SW480 (cell line): ENCODE results near the gene ACAP3.
A peak's percentile ranks its signal among the peaks of the same experiment; 100 is the strongest.
"Not testable (repeated sequence)": the region's sequence is repeated elsewhere in the genome, so short reads cannot be mapped to it uniquely, and the experiment has no call there.

ENCODE experiments used
- DNase-seq: peaks from one replicate; pipeline ENCODE4 v3.0.0-alpha.2; 2016; ENCODE audit warnings: low spot score

ACAP3 gene

GRCh38 chr1:1330366-1331067 lies 22.8 kb upstream of the ACAP3 start:
- no peak for DNase-seq

GRCh38 chr1:1329304-1330210 lies 21.8 kb upstream of the ACAP3 start:
- DNase-seq, result no peak

- no peak for DNase-seq
These were observed 20.5 kb upstream of the ACAP3 start for GRCh38 chr1:1328254-1328653.

GRCh38 chr1:1327291-1327690 lies 19.6 kb upstream of the ACAP3 start:
- no peak for DNase-seq

GRCh38 chr1:1326075-1326605 lies 18.4 kb upstream of the ACAP3 start:
- DNase-seq, result no peak

- DNase-seq, result no peak
These were observed 17.8 kb upstream of the ACAP3 start for GRCh38 chr1:1325288-1326074.

- DNase-seq, result peak; percentile 89
These were observed 17.0 kb upstream of the ACAP3 start, which contains the start of the genes CPTP and INTS11 for GRCh38 chr1:1324524-1325287. Gene CPTP, plus strand, starts transcription at chr1:1324802. Its CDS starts 2,109 bp downstream, at chr1:1326911. Gene INTS11, minus strand, starts transcription at chr1:1324660. Its CDS starts 52 bp downstream, at chr1:1324608.

GRCh38 chr1:1324084-1324523 lies 16.4 kb upstream of the ACAP3 start:
- DNase-seq, result no peak

GRCh38 chr1:1322952-1323351 lies 15.2 kb upstream of the ACAP3 start:
- DNase-seq, result no peak

GRCh38 chr1:1322418-1322817 lies 14.7 kb upstream of the ACAP3 start:
- DNase-seq, result no peak

GRCh38 chr1:1321477-1321876 lies 13.7 kb upstream of the ACAP3 start:
- no peak for DNase-seq

- no peak for DNase-seq
These were observed 13.1 kb upstream of the ACAP3 start for GRCh38 chr1:1320666-1321448.

- DNase-seq, result no peak
These were observed 11.9 kb upstream of the ACAP3 start for GRCh38 chr1:1319646-1319941.

GRCh38 chr1:1318777-1319645 lies 11.3 kb upstream of the ACAP3 start:
- DNase-seq, result no peak

GRCh38 chr1:1318131-1318652 lies 10.5 kb upstream of the ACAP3 start:
- DNase-seq, result peak; percentile 81

- no peak for DNase-seq
These were observed 9.7 kb upstream of the ACAP3 start for GRCh38 chr1:1317420-1317819.

- DNase-seq, result not testable (repeated sequence)
These were observed 8.5 kb upstream of the ACAP3 start for GRCh38 chr1:1316199-1316598.

- no peak for DNase-seq
These were observed 7.8 kb upstream of the ACAP3 start for GRCh38 chr1:1315435-1315954.
